Activated CD4-positive, alpha-beta T cell treated with anti-CD3 and anti-CD28 coated beads, Interleukin-2, amount 10 ng/mL, durations not matched to agents 7 days and 5 days (primary cell): ENCODE data around the gene SLC25A45. TPM values are rescaled to one million over a fixed set of nuclear protein-coding genes. Genes with fewer than 3 reads are reported as not detected.

ENCODE experiments used
- CTCF ChIA-PET: fragments of 350-600 bp; sonication (Branson Sonifier 250); formaldehyde crosslinking; loops from one replicate; lab custom pipeline; 2021; ENCODE audit warnings: antibody characterized with exemption; lab: Charles Lee
- POLR2A ChIA-PET: fragments of 350-600 bp; sonication (Branson Sonifier 250); formaldehyde crosslinking; loops from one replicate; lab custom pipeline; 2021; ENCODE audit warnings: antibody characterized with exemption; lab: Charles Lee
- DNase-seq: peaks from one replicate; pipeline ENCODE4 v3.0.0-alpha.2; 2020
- H3K27ac Mint-ChIP-seq: one replicate; pipeline ENCODE4 v1.8.0; 2021; ENCODE audit warnings: mild to moderate bottlenecking, moderate library complexity, mixed read lengths
- H3K27me3 Mint-ChIP-seq: one replicate; pipeline ENCODE4 v1.8.0; 2021; ENCODE audit warnings: mixed read lengths
- H3K36me3 Mint-ChIP-seq: one replicate; pipeline ENCODE4 v1.8.0; 2021; ENCODE audit warnings: low read depth, mixed read lengths
- H3K4me1 Mint-ChIP-seq: one replicate; pipeline ENCODE4 v1.8.0; 2021; ENCODE audit warnings: mixed read lengths
- H3K4me3 Mint-ChIP-seq: one replicate; pipeline ENCODE4 v1.8.0; 2021; ENCODE audit warnings: mild to moderate bottlenecking, moderate library complexity, mixed read lengths
- H3K9me3 Mint-ChIP-seq: one replicate; pipeline ENCODE4 v1.8.0; 2021; ENCODE audit warnings: mixed read lengths
- total RNA-seq, 2 experiments: library from RNA; stranded (reverse); gene quantifications; one replicate each; pipeline ENCODE4 v1.2.3, GENCODE V29; 2021

SLC25A45 gene
- total RNA-seq, 2 experiments from 2014 or later: 40.9 TPM

DNA sequence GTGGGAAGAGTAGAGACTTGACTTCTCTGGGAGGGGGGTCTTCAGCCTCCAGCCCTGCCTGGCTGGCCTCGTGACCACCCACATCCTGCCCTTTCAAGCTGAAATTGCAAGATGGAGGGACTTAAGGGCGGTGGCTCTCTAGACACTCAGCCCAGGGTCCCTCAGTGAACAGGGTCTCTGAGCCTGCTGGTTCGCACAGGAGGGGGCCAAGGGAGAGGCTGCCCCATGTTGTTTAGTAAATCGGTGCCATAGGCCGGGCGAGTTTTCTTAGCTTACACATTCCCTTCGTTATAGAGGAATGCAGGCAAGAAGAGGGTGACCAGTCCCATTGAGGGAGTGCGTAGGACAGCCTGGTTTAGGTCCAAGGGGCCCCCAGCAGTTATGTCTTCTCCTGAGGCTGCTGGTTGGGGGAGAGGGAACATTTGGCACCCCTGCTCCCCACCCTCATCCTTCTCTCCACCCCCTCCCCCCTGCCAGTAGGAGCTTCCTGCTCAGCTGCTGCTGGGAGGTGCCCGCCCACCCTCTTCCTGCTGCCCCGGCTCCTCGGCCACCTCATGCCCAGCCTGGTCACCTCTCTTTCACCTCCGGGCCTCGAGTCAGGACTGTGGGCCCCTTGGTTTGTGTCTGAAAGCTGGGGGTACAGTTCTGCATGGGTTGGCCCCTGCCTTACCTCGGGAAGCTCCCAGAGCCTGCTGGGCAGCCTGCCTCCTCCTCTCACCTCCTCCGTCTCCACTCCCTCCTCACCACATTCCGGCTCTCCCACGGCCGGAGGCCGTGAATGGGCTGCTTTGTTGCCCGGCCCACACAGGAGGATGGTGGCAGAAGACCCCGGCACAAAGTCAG is 7.9 kb upstream of the SLC25A45 start:
- ChIA-PET POLR2A (no interaction called here), CTCF (interaction anchor here (0.8 to 4.2 kb wide), 4 partner anchors 22 to 162 kb away, joined by 3 to 24 read pairs (median 4); no protein-coding TSS in a partner anchor)
- no peak for DNase-seq
- H3K9me3 Mint-ChIP-seq: no peaks in the 10 kb centered on the region
- H3K36me3 Mint-ChIP-seq: peaks cover 27% of the 10 kb centered on the region
- H3K4me1 Mint-ChIP-seq: peaks cover 44% of the 10 kb centered on the region
- peak overlapping the region; percentile 77 for H3K27ac Mint-ChIP-seq
- no peak overlapping the region for H3K4me3 Mint-ChIP-seq
- H3K27me3 Mint-ChIP-seq: no peaks in the 10 kb centered on the region

DNA sequence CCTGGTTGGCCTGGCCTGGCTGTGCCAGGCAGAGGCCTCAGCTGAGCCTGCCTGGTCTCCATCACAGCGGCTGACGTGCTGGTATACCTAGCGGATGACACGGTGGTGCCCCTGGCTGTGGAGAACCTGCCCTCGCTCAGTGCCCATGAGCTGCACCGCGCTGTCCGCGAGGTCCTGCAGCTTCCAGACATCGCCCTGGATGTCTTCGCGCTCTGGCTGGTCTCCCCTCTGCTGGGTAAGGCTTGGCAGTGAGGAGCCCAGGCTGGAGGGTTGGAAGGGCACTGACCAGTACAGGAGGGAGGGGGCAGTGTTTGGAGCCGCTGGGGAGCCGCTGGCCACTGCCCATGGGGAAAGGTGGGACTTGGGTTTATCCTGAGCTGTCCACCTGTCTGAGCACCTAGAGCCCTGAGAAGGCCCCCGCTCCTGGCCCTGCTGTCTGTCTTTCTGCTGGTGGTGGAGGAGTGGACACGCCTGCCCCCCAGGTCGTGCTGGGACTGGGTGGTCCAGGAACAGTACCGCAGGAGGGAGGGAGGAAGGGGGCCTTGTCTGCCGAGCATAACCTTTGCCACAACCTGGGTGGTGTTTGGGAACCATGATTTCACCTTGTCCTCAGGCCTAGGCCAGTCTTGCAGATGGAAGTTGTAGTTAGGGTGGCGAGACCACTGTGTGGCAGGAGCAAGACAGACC is 7.0 kb upstream of the SLC25A45 start:
- ChIA-PET CTCF (interaction anchor here (0.6 to 1.0 kb wide), 2 partner anchors 60 to 424 kb away, joined by 3 to 4 read pairs; no protein-coding TSS in a partner anchor), POLR2A (no interaction called here)
- DNase-seq: no peak
- H3K27ac Mint-ChIP-seq: peak overlapping the region; percentile 57
- no peaks in the 10 kb centered on the region for H3K27me3 Mint-ChIP-seq
- no peaks in the 10 kb centered on the region for H3K9me3 Mint-ChIP-seq
- peak overlapping the region; percentile 35 for H3K4me3 Mint-ChIP-seq
- H3K36me3 Mint-ChIP-seq: peaks cover 27% of the 10 kb centered on the region
- peaks cover 53% of the 10 kb centered on the region for H3K4me1 Mint-ChIP-seq

DNA sequence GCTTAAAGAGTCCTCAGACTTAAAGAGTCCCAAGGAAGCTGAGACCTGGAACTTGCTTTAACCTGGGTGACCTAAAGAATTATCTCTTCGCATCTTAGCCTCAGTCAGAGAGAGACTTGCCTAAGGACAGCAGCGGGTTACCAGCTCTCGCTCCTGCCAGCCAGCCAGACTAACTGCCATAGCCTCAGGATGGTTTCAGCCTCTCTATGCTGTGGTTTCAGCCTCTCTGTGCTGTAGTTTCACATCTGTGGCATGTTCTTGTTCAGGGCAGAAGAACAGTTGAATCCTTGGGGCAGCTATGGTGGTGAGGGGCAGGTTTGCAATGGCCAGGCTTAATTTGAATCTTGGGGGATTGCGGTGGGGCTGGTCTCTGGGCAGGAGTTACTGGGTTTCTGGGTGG is 6.3 kb upstream of the SLC25A45 start:
- DNase-seq: no peak
- Mint-ChIP-seq H3K27ac (peak overlapping the region; percentile 27), H3K27me3 (no peaks in the 10 kb centered on the region), H3K36me3 (peaks cover 24% of the 10 kb centered on the region), H3K4me3 (peak overlapping the region; percentile 35), H3K9me3 (no peaks in the 10 kb centered on the region), H3K4me1 (peaks cover 60% of the 10 kb centered on the region)
- POLR2A ChIA-PET: interaction anchor here (0.8 to 2.5 kb wide), 3 partner anchors 27 to 118 kb away, joined by 3 to 11 read pairs (median 4); partner anchors contain the start of gene NEAT1
- CTCF ChIA-PET: interaction anchor here (0.6 to 3.0 kb wide), 5 partner anchors 12 to 423 kb away, joined by 3 to 14 read pairs (median 4); no protein-coding TSS in a partner anchor

DNA sequence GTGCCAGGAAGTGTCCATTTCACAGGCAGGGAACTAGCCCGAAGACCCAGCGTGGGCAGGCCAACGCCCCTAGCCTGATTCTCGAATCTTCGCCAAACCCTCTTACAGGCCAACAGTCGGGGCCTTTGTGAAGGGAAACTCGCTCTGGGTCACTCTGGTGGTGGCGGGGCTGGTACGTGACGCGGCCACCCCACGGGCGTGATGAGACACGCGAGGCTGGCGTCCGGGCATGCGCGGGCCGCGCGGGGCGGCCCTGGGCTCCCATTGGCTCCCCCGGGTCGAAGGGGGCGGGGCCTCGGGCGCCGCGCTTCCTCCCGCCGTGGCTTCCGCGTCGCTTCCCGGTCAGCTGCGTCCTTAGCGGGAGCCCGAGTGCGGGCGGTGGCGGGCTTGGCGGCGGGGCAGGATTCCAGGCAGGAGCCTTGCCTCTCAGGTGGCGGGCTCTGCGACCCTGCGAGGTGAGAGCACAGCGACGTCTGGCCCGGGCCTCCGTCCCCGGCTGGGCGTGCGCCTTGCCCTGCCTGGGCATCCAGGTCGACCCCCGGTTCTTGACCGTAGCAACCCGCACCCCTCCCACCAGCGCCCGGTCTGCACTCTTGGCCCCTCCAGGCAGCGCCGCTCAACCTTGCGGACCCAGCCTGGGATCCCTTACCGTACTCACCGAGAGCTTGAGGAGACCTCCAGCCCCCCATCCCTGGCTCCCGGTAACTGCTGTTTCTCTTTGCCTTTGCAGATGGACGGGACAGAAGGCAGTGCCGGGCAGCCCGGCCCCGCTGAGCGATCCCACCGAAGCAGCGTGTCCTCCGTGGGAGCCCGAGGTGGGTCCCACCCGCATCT is 4.1 kb upstream of the SLC25A45 start, which contains the start of gene FRMD8:
Gene FRMD8 (plus strand): TSS at position 331 of the 834 bp plus-strand sequence. CDS start 400 bp downstream, at position 731.
- peak; percentile 88 for DNase-seq
- H3K9me3 Mint-ChIP-seq: no peaks in the 10 kb centered on the region
- H3K4me3 Mint-ChIP-seq: peak within 1 kb of the TSS; percentile 94
- peaks cover 76% of the 10 kb centered on the region for H3K4me1 Mint-ChIP-seq
- peaks cover 14% of the 10 kb centered on the region for H3K36me3 Mint-ChIP-seq
- CTCF ChIA-PET: interaction anchor here (0.7 to 3.0 kb wide), 7 partner anchors 8 to 539 kb away, joined by 3 to 14 read pairs (median 3); no protein-coding TSS in a partner anchor
- POLR2A ChIA-PET: interaction anchor here (1.2 to 2.5 kb wide), 2 partner anchors 37 to 113 kb away, joined by 6 to 11 read pairs; partner anchors contain the start of gene NEAT1
- peak within 1 kb of the TSS; percentile 98 for H3K27ac Mint-ChIP-seq
- H3K27me3 Mint-ChIP-seq: no peaks in the 10 kb centered on the region

DNA sequence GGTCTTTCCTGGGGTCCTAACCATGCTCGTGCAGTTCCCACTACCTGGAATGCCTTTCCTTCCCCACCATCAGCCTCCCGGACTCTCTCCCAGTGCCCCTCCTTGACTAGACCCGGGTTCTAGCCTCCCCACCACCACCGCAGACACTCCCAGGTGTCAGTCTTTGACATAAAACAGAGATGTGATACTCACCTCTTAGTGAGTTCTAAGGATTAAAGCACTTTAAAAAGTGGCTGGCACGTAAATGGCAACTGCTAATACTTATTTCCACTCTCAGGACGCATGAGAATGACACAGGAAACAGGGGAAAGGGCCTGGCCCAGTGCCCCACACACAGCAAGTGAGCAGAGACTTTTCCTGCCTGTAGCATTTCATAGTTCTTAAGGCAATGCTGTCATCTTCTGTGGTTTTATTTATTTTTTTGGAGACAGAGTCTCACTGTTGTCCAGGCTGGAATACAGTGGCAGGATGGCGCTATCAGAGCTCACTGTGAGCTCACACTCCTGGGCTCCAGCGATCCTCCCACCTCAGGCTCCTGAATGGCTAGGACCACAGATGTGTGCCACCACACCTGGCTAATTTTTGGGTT is 1.9 kb upstream of the SLC25A45 start:
- peak overlapping the region; percentile 98 for H3K27ac Mint-ChIP-seq
- H3K4me1 Mint-ChIP-seq: peaks cover 75% of the 10 kb centered on the region
- peak overlapping the region; percentile 39 for H3K4me3 Mint-ChIP-seq
- POLR2A ChIA-PET: interaction anchor here (1.1 kb wide), 1 partner anchor 115 kb away, joined by 5 read pairs; no protein-coding TSS in a partner anchor
- CTCF ChIA-PET: interaction anchor here (0.7 to 3.1 kb wide), 4 partner anchors 19 to 572 kb away, joined by 3 to 14 read pairs (median 4); no protein-coding TSS in a partner anchor
- no peaks in the 10 kb centered on the region for H3K9me3 Mint-ChIP-seq
- no peak for DNase-seq
- H3K36me3 Mint-ChIP-seq: peaks cover 11% of the 10 kb centered on the region
- H3K27me3 Mint-ChIP-seq: no peaks in the 10 kb centered on the region

DNA sequence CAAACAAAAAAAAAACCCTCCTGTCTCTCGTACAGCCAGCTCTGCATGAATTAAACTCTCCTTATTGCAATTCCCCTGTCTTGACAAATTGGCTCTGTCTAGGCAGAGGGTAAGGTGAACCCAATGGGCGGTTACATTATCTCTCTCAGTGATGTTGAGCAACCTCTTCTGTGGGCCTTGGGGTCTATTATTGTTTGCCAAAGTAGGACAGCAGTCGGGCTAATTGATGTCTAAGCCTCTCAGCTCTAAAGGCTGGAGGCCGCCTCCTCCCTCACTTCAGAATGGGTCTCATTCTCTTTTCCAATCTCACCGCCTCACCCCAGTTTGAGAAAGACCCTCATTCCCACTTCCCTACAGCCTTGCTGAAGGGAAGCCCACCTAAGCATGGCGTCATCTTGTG is 1.3 kb upstream of the SLC25A45 start:
- Mint-ChIP-seq H3K9me3 (no peaks in the 10 kb centered on the region), H3K36me3 (peaks cover 9% of the 10 kb centered on the region), H3K4me1 (peaks cover 70% of the 10 kb centered on the region), H3K27ac (peak overlapping the region; percentile 98), H3K27me3 (no peaks in the 10 kb centered on the region), H3K4me3 (peak overlapping the region; percentile 39)
- DNase-seq: no peak
- ChIA-PET POLR2A (interaction anchor here (1.1 to 1.4 kb wide), 2 partner anchors 115 to 122 kb away, joined by 3 to 6 read pairs; partner anchors contain the start of gene MALAT1), CTCF (interaction anchor here (0.7 to 3.1 kb wide), 3 partner anchors 11 to 573 kb away, joined by 3 to 14 read pairs (median 3); no protein-coding TSS in a partner anchor)

DNA sequence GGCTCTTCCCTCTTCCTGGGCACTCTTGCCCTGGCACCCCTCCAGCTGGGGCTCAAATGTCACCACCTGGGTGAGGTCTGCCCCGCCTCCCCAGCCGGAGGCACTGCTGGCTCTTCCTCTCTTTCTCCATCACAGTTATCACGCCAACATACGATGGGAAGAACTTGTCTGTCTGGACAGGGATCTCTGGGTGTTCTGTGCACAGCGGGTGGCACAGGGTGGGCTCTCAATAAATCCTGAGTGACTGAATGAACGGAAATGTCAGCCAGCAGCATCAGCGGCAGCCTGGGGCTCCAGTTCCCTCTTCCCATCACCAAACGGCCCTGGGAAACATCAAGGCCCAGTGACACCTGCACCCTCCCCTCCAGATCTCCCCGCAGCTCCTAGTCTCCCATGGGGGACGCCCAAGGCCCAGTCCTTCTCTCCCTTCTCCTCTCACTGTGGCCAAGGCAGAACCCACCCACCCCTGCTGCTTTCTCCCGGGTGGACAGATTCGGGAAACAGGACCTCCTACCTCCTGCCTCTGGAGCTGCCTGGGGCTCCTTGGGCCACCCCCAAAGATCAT is 440 bp upstream of the SLC25A45 start:
- Mint-ChIP-seq H3K36me3 (peaks cover 4% of the 10 kb centered on the region), H3K27me3 (no peaks in the 10 kb centered on the region), H3K4me3 (peak overlapping the region; percentile 79), H3K4me1 (peaks cover 61% of the 10 kb centered on the region), H3K9me3 (no peaks in the 10 kb centered on the region), H3K27ac (peak overlapping the region; percentile 98)
- no peak for DNase-seq
- ChIA-PET POLR2A (interaction anchor here (1.1 to 1.4 kb wide), 2 partner anchors 116 to 123 kb away, joined by 3 to 6 read pairs; partner anchors contain the start of gene MALAT1), CTCF (interaction anchor here (1.5 to 3.1 kb wide), 2 partner anchors 33 to 38 kb away, joined by 3 to 14 read pairs; no protein-coding TSS in a partner anchor)

DNA sequence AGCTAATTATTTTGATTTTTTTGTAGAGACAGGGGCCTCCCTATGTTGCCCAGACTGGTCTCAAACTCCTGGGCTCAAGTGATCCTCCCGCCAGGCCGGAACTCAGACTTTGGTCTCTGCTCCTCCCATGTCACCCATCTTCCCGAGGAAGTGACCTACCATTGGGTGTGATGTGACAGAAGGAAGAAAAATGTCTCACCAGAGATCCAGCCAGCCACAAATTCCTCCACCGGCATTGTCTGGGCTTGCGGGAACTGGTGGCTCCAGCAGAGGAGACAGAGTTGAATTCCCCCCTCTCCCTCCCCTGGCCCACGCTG is 772 bp downstream of the SLC25A45 start:
- DNase-seq: peak; percentile 59
- H3K4me3 Mint-ChIP-seq: peak overlapping the region; percentile 79
- no peaks in the 10 kb centered on the region for H3K27me3 Mint-ChIP-seq
- H3K9me3 Mint-ChIP-seq: no peaks in the 10 kb centered on the region
- H3K4me1 Mint-ChIP-seq: peaks cover 52% of the 10 kb centered on the region
- POLR2A ChIA-PET: interaction anchor here (0.7 to 1.3 kb wide), 3 partner anchors 43 to 118 kb away, joined by 3 read pairs; partner anchors contain the start of gene MALAT1
- CTCF ChIA-PET: interaction anchor here (0.6 to 4.1 kb wide), 8 partner anchors 11 to 125 kb away, joined by 3 to 15 read pairs (median 4); partner anchors contain the start of gene MALAT1
- no peaks in the 10 kb centered on the region for H3K36me3 Mint-ChIP-seq
- peak overlapping the region; percentile 98 for H3K27ac Mint-ChIP-seq

DNA sequence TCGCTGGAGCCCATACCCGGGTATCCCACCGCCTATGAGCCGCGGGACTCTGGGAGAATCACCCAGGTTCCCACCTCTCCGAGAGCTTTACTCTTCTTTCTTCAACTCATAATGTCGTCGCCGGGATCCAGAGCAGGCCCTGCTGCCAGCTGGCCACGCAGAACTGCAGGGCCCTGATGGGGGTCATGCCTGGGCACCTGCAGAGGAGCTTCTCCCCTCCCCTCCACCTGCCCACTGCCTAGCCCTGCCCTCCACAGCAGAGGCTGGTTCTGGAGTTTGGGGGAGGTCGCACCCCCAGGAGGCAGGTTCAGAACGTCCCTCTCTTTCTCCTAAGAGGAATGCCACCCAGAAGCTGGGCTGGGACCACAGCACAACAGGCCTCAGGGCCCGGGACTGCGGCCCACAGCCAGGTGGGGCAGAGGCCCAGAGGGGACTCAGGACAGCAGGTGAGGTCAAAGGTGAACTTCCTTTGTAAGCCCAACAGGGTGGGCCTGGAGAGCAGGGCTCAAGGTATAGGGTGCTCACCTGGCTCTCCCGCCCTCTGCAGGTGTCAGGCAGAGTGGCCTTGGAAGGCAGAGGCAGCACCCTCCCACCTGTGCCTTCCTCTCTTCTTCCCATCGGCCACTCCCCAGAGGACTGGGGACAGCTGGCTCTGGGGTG is 1.9 kb downstream of the SLC25A45 start:
- H3K4me1 Mint-ChIP-seq: peaks cover 45% of the 10 kb centered on the region
- H3K36me3 Mint-ChIP-seq: no peaks in the 10 kb centered on the region
- no peak for DNase-seq
- H3K9me3 Mint-ChIP-seq: no peaks in the 10 kb centered on the region
- peak overlapping the region; percentile 79 for H3K4me3 Mint-ChIP-seq
- POLR2A ChIA-PET: interaction anchor here (1.2 kb wide), 2 partner anchors 112 to 119 kb away, joined by 3 to 4 read pairs; partner anchors contain the start of gene MALAT1
- CTCF ChIA-PET: interaction anchor here (1.1 to 4.1 kb wide), 5 partner anchors 21 to 126 kb away, joined by 3 to 15 read pairs (median 3); partner anchors contain the start of gene MALAT1
- H3K27me3 Mint-ChIP-seq: no peaks in the 10 kb centered on the region
- peak overlapping the region; percentile 98 for H3K27ac Mint-ChIP-seq

DNA sequence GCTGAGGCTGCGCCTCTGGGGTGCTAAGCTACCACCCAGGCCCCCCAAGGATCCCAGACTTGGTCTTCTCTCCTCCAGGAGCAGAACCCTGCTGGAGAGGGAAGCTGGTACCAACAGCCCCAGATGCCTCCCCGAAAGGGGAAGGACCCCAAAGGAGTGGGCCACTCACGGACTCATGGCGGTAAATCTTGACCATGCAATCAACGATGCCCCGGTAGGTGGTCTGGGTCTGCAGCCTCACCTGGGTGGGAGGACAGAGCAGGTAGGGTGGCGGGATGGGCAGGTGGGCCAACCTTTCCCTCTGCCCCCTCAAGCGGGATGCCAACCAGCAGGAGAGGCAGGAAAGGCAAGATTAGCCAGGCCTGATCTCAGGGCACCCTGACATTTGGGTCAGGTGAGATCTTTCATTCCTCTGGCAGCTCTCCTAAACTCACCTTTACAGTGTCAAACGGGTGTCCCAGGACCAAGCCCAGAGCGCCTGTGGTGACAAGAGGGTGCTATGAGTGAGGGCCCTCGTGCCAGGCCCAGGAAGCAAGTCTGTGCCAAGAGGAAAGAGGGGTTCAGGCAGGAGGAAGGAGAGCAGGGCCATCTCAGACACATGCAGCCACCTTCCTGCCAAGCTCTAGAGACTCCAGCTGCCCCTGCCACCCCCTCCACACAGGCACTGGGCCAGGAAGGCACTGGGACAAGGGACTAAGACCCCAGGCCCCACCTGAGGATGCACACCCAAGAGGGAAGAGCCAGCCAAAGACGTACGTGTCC is 2.6 kb downstream of the SLC25A45 start:
- no peak for DNase-seq
- Mint-ChIP-seq H3K27ac (peak overlapping the region; percentile 48), H3K4me1 (peaks cover 38% of the 10 kb centered on the region), H3K36me3 (no peaks in the 10 kb centered on the region), H3K4me3 (no peak overlapping the region), H3K9me3 (no peaks in the 10 kb centered on the region), H3K27me3 (no peaks in the 10 kb centered on the region)
- ChIA-PET POLR2A (interaction anchor here (1.2 kb wide), 1 partner anchor 113 kb away, joined by 4 read pairs; no protein-coding TSS in a partner anchor), CTCF (interaction anchor here (0.7 to 4.1 kb wide), 8 partner anchors 9 to 130 kb away, joined by 3 to 15 read pairs (median 4); partner anchors contain the start of gene MALAT1)
